NK-92 treated with Interleukin-12 subunit alpha and Interleukin-12 subunit beta, amount 100 ng/mL, for 24 hours (cell line): Measurements from ENCODE around the gene C1QTNF8.

Experiments used
- DNase-seq: peaks from one replicate; lab custom pipeline; 2025; lab: John Stamatoyannopoulos, UW

Gene C1QTNF8

GRCh38 chr16:1077877-1078578 is 18.0 kb downstream of the C1QTNF8 start:
- no peak for DNase-seq

DNA sequence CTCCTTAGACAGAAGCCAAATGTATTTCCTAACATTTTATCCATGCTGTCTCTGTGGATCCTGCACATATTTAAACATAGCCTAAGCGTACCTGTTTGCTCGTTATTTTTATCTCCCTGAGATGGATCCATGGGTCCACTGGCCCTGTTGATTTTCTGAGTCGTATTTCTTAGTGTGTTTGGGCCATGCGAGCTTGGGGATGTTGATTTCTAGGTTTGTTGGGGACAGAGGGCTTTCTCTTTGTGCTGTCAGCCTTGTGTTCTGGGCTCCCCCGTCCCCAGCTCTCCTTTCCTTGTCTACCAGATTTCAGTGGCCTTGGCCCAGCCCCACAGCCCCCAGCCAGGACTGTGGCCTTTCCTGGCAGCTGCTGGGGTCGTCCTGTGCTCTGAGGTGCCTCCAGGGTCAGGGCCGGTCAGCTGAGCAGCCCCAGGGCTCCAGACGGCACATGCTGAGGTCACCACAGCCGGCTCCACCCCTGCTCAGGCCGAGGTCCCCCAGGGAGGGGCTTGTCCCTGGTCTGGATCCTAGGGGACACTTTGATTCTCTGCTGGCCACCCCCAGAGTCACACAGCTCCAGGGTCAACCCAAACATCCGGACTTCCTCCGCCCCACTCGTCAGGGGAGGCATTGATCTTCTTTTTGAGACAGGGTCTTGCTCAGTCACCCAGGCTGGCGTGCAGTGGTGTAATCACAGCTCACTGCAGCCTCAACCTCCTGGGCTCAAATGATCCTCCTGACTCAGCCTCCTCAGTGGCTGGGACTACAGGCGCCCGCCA is 19.1 kb downstream of the C1QTNF8 start:
- no peak for DNase-seq

DNA sequence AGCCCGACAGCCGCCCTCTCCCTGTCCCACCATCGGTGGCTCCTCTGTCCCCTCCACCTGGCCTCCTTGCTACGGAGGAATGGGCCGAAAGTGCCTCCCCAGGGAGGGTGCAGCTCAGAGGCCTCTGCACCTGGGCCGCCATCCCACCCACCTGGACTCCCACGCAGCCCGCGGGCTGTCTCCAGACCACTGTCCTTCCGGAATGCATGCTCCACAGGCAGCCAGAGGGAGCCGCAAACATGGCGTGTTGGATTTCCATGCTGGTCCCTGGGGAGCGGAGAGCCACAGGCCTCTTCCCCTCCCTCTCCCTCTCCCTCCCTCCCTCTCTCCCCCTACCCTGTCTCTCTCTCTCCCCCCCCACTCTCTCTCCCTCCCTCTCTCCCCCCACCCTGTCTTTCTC is 20.5 kb downstream of the C1QTNF8 start:
- no peak for DNase-seq

GRCh38 chr16:1074379-1074649 is 21.7 kb downstream of the C1QTNF8 start:
- no peak for DNase-seq

DNA sequence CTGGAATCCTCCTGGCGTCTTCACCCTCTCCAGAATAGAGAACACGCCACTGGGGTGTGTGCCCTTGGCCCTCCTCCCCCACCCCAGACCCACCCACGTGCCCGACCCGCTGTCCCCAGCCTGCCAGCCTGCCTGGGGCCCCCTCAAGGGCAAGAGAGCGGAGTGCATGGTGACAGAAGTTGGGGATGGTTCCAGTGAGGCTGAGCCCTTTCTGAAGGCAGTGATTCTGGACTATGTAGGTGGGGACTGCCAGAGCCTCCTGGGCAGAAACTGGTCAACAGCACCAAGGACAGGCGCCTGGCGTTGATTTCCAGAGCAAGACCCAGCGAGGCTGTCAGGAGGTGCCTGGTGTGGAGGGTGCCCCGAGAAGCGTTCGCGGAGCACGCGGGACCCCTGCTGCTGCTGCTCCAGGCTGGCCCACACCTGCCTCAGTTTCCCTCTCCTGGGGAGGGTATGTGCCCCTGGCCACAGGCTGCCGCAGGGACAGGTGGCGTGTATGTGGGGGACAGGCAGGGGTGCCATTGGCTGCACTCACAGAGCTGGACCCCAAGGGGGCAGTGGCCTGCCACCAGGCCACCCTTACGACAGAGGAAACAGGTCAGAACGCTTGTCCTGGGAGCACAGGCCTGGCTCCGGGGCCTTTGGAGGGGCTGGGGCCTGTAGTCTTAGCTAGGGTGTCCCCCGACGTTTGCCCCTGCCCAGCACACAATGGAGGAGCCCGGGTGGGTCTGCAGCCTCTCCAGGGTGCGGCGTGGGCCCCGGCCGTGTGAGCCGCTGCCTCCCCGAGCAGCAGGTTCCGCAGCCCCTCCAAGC is 22.3 kb downstream of the C1QTNF8 start:
- no peak for DNase-seq

DNA sequence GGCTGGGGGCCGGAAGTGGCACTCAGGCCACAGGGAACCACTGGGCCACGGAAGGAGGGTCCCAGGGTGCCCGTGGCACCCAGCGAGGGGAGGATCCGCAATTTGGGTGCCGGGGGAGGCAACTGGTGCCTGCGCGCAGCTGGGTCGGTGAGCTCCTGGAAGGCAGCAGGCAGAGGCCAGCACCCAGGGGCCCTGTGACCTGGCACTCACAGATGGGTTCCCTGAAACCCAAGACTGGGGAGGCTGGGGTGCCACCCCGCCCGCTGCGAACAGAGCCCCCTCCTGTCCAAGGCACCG is 22.8 kb downstream of the C1QTNF8 start:
- no peak for DNase-seq

DNA sequence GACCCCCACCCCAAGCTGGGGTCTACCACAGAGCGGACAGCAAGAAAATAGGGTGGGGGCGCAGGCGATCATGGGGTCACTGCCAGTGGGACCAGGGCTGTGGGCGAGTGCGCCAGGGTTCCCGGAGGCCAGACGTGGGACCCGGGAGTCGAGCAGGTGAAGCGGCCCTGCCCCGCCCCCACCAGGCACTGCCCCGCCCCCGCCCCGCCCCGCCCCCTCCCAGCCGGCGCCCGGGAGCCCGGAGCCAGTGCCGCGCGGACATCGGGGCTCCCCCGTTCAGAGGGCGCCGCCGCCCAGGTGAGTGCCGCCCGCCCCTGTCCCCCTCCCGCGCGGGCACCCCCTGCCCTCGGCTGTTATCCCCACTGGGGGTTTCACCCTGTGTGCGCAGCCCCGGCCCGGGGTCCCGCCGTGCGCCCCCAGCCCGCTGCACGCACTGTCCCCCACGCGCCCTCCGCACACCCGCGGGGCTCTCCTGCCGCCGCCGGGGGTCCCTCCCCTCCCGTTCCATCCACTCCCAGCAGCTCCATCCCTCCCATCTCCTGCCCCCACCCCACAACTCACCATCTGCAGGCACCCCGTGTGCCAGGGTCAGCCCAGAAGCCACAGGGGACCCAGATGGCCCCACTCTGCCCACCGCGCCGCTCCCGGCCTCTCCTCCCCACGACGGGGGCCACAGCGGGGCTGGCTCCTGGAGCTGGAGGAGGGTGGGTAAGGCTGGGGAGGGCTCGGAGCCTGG is 23.4 kb downstream of the C1QTNF8 start, which contains the start of gene SSTR5:
SSTR5 (plus strand) TSS at position 222 of the 736 bp plus-strand sequence. CDS start 6,122 bp downstream, outside the sequence.
- DNase-seq = no peak

DNA sequence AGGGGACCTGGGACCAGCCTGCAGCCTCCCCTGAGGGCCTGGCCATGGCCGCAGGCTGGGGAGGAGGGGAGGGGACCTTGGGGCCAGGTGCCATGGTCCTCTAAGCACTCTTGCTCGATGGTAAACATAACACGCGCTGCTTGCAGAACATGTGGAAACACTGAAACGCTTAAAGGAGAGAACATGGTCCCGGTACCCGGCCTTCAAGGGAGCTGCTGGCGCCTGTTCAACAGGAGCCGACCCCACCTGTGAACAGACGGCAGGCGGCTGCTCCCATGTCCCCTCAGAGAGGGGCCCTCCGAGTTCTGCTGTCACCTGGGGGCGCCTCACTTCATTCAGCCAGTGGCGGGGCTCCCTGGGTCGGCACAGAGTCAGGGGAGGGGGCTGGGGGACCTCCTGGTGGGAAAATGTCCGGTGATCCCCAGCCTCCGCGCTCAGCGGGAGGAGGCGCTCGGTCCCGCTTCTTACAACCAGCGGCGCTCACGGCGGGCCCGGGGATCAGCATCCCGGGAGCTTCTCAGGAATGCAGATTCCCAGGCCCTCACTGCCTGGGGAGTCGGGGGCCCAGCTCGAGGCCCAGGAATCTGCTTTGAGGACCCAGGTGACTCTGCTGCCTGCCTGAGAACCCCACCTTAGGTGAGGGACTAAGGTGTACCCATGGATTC is 24.4 kb downstream of the C1QTNF8 start:
- no peak for DNase-seq

DNA sequence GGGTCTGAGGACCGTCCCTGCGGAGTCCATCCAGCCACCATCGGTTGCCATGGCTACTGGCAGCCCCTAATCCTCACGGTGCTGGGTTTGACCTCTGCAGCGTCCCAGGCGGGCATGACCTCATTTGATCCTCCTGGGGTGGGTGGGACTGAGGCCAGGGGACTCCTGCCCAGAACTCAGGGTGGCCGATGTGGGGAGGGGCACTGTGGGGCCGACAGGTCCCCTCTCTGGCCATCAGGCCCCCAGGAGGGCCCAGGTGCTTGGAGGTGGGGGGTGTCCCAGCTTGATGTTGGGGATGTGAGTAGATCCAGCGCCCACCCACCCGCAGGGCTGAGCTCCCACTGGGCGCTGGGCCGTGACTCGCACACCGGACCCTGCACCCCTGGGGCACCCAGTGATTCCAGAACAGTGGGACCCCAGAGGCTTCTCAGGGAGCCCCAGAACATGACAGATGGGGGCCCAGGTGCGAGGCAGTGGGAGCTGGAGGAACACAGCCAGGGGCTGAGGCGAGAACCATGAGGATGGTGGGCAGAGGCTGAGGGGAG is 25.1 kb downstream of the C1QTNF8 start:
- no peak for DNase-seq

- no peak for DNase-seq
These were observed 25.8 kb downstream of the C1QTNF8 start for GRCh38 chr16:1070084-1070863.

- DNase-seq = no peak
These were observed 26.9 kb downstream of the C1QTNF8 start for GRCh38 chr16:1069154-1069553.

DNA sequence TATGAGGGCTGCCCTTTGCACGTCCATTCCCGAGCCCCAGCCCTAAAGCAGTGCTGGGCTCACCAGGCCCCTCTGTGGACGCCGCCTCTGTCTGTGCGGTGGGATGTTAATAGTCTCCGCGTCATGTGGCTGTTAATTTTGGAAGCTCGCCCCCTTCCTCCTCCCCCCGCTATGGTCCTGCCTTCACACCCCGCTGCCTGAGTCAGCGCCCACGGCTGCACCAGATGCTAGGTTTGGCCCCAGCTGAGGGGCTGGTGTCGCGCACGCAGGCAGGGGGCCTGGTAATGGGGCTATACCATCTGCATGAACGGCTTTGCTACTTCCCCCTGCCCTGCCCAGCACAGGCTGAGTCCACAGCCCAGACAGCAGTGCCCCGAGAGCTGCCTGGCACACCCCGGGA is 27.6 kb downstream of the C1QTNF8 start:
- no peak for DNase-seq

DNA sequence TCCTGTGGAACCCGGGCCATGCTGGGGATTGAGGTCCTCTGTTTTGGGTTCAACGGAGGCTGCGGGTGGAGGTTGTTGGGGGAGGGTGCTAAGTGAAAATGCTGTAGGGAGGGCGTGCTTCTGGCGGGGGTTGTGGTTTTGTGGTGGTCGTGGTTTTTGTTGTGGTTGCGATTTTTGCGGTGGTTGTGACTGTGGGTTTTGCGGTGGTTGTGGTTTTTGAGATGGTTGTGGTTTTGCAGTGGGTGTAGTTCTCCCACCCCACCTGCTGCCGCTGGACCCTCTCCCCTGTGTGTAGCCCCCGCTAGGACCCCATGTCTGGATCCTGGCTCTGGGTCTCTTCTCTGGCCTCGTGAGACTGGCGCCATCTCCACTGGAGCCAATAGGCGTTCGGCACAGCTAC is 28.4 kb downstream of the C1QTNF8 start:
- no peak for DNase-seq

DNA sequence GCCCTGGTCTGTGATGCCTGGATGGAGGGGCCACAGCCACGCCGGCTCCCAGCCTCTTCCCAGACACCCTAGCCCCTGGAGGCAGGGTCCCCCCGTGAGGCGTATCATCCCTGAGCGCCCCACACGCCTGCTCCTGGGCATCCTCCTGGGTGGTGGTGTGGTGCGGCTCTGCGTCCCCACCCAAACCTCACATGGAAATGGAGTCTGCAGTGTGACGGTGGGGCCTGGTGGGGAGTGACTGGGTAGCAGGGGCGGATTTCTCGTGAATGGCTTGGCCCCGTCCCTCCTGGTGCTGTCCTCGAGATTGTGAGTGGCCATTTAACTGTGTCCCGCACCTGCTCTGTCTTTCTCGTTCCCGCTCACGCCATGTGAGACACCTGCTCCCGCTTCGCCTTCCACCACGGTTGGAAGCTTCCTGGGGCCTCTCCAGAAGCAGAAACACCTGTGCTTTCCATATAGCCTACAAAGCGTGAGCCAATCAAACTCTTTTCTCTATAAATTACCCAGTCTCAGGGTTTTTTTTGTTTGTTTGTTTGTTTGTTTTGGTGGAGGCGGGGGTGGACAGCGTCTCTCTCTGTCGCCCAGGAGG is 29.4 kb downstream of the C1QTNF8 start:
- DNase-seq = no peak

GRCh38 chr16:1065469-1066128 is 30.4 kb downstream of the C1QTNF8 start:
- DNase-seq = no peak

DNA sequence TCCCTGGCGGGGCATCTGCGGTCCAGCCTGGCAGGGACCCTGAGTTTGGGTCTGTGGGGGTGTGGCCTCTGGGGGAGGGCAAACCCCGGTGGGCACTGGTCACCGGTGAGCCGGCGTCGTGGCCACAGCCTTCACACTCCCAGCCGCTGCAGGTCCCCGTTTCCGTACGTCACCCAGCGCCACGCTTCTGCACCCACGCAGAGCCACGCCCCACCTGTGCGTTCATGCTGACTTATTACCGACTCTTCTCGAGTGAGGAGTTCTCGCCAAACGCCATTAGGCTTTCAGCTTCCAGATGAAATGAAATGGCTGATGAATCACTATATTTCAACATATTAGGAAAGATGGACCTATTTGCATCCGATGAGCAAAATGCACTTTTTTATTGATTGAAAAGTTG is 32.3 kb downstream of the C1QTNF8 start:
- no peak for DNase-seq

DNA sequence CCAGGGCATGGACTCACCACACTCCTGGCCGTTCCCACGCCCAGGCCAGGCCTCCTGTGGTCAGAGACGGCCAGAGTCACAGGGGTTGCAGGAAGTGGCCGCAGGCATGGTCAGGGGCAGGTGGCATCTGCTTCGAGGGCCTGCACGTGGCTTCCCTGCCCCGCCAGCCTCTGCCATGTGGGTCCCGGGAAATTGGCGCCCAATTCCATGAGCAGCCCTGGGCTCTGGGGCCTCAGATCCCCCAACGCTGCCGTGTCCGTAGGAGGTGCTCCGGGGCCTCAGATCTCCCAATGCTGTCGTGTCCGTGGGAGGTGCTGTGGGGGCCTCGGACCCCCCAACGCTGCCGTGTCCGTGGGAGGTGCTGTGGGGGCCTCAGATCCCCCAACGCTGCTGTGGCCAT is 33.1 kb downstream of the C1QTNF8 start:
- no peak for DNase-seq

DNA sequence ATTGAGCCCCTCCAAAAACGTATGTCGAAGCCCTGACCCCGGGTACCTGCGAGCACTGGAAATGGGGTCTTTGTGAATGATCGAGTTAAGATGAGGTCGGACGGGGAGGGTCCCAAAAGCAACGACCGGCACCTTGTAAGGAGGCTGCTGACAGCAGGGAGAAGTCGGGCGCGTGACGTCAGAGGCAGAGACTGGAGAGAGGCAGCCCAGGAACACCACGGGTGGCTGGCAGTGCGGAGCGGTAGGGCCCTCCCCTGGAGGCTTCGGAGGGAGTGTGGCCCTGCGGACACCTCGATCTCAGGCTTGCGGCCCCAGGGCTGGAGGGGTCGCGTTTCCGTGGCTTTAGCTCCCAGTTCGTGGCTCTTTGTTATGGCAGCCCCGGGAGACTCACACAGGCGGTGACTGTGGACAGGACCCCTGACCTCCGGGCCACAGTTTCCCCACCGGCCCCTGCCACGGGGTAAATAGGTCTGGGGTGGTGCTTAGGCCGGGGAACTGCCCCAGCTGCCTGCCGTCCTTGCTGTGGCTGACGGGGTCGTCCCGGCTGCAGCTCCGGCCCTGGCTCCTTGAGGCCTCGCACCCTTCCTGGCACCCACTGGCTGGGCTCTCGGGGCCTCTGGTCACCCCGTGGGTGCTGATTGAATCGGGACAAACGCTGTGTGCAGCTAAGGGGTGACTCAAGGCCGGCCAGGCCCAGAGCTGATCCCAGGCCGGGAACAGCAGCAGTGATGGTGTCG is 34.1 kb downstream of the C1QTNF8 start:
- DNase-seq = no peak
